NCI-H1930 (cell line): ENCODE data around the gene C1orf174.

Experiments
- DNase-seq, 2 experiments: peaks; one replicate each; lab custom pipeline; 2025; lab: John Stamatoyannopoulos, UW

The C1orf174 gene

GRCh38 chr1:3910049-3910731 lies 10.1 kb upstream of the C1orf174 start:
- DNase-seq: no peak

GRCh38 chr1:3909615-3910014 lies 9.5 kb upstream of the C1orf174 start:
- DNase-seq: no peak

- DNase-seq: no peak
These were observed 8.9 kb upstream of the C1orf174 start for GRCh38 chr1:3908886-3909517.

GRCh38 chr1:3907621-3908165 lies 7.6 kb upstream of the C1orf174 start:
- DNase-seq: no peak

- DNase-seq: no peak
These were observed 7.0 kb upstream of the C1orf174 start for GRCh38 chr1:3907031-3907534.

- DNase-seq: no peak
These were observed 6.6 kb upstream of the C1orf174 start for GRCh38 chr1:3906672-3907020.

GRCh38 chr1:3905953-3906671 lies 6.0 kb upstream of the C1orf174 start:
- DNase-seq: no peak

GRCh38 chr1:3905266-3905952 lies 5.3 kb upstream of the C1orf174 start:
- DNase-seq: no peak

- no peak for DNase-seq
These were observed 4.7 kb upstream of the C1orf174 start for GRCh38 chr1:3904843-3905185.

- no peak for DNase-seq
These were observed 4.2 kb upstream of the C1orf174 start for GRCh38 chr1:3904006-3904842.

GRCh38 chr1:3903141-3904005 lies 3.3 kb upstream of the C1orf174 start:
- DNase-seq: no peak

- no peak for DNase-seq
These were observed 2.6 kb upstream of the C1orf174 start for GRCh38 chr1:3902571-3903091.

- DNase-seq: no peak
These were observed 2.0 kb upstream of the C1orf174 start for GRCh38 chr1:3902111-3902511.

GRCh38 chr1:3900969-3901529 lies 977 bp upstream of the C1orf174 start:
- DNase-seq: peak; percentile 88 to 93

GRCh38 chr1:3899754-3900149 lies 320 bp downstream of the C1orf174 start:
- DNase-seq: no peak

GRCh38 chr1:3898994-3899753 lies 898 bp downstream of the C1orf174 start:
- no peak for DNase-seq

GRCh38 chr1:3898475-3898735 lies 1.7 kb downstream of the C1orf174 start:
- DNase-seq: no peak

- no peak for DNase-seq
These were observed 3.6 kb downstream of the C1orf174 start for GRCh38 chr1:3896396-3897000.

GRCh38 chr1:3895951-3896325 lies 4.1 kb downstream of the C1orf174 start:
- DNase-seq: no peak
